K562 (cell line): ENCODE data around the gene RAB5B.

ENCODE experiments used
- SIN3A ChIP-seq, 2 experiments: fragments of 150-350 bp in 1 of 2; IDR thresholded peaks; 2 replicates each; pipeline ENCODE4 v1.6.1; 2011 to 2016; ENCODE audit warnings: borderline replicate concordance in 2 of 2, low read depth in 2 of 2, low read length in 2 of 2, mild to moderate bottlenecking in 2 of 2, moderate library complexity in 2 of 2; ENCODE audit not compliant: control insufficient read depth in 1 of 2
- ZC3H8 ChIP-seq: fragments of 450-650 bp; IDR thresholded peaks from 2 replicates; pipeline ENCODE4 v1.6.1; 2017

DNA sequence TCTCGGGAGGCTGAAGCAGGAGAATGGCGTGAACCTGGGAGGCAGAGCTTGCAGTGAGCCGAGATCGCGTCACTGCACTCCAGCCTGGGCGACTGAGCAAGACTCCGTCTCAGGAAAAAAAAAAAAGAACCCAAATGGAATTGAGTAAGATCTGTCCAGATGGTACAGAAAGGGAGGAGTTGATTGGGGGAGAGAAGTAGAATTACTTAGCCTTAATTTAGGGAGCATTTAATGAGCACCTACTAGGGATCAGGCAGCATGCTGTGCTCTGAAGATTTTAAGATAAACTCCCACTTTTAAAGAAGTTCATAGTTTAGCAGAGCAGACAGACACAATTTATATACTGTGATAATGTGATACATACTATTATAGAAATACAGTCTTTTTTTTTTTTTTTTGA lies 4.5 kb downstream of the RAB5B start:
- TF ChIP-seq ZC3H8 (no peak), SIN3A (IDR thresholded peaks at IDR 0.05; ENCODE audit: borderline replicate concordance in 2 of 2, control insufficient read depth in 1 of 2, low read depth in 2 of 2, low read length in 2 of 2) (no peak)
